Nephron (organoid): ENCODE data around the gene CCDC40.

ENCODE experiments used
- H3K27ac Mint-ChIP-seq, 3 experiments: 2 replicates each; pipeline ENCODE4 v1.8.0; 2020; ENCODE audit warnings: mixed read lengths in 3 of 3, mild to moderate bottlenecking in 2 of 3, moderate library complexity in 1 of 3
- H3K27me3 Mint-ChIP-seq: 2 replicates; pipeline ENCODE4 v1.8.0; 2021; ENCODE audit warnings: low read depth, mild to moderate bottlenecking, moderate library complexity, mixed read lengths
- H3K36me3 Mint-ChIP-seq: 2 replicates; pipeline ENCODE4 v1.8.0; 2020; ENCODE audit warnings: low read depth, mixed read lengths
- H3K4me1 Mint-ChIP-seq: 2 replicates; pipeline ENCODE4 v1.8.0; 2020; ENCODE audit warnings: mixed read lengths
- H3K4me3 Mint-ChIP-seq, 3 experiments: 2 replicates each; pipeline ENCODE4 v1.8.0; 2020; ENCODE audit warnings: mild to moderate bottlenecking in 3 of 3, mixed read lengths in 3 of 3, moderate library complexity in 2 of 3
- H3K9me3 Mint-ChIP-seq: 2 replicates; pipeline ENCODE4 v1.8.0; 2020; ENCODE audit warnings: mixed read lengths
- TF ChIP-seq, protein P1 (sequence below), 3 experiments: fragments of 200-600 bp; sonication (generic); IDR thresholded peaks; one replicate each; pipeline ENCODE4 v1.5.0; 2021; ENCODE audit warnings: antibody characterized with exemption in 3 of 3; ENCODE audit not compliant: unreplicated experiment in 3 of 3

CCDC40 gene

DNA sequence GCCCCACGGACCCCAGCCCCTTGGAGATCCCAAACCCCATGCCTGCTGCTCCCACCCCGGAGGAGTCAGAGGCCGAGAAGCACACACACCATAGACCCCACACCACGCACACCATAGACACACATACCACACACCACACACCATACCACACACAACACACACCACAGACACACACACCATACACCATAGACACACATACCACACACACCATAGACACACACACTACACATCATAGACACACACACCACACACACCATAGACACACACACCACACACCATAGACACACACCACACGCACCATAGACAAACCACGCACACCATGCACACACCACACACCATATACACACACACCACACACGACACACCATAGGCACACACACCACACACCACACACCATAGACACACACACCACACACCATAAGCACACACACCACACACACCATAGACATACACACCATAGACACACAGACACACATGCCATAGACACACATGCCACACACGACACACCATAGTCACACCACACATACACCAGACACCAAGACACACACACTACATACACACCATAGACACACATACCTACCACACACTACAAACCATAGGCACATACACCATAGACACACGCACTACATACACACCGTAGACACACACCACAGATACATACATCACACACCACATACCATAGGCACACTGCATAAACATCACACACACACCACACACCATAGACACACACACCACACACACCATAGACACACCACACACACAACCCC, 12.1 kb upstream of the CCDC40 start:
- Mint-ChIP-seq H3K27me3 (no peaks in the 10 kb centered on the region), H3K4me1 (peaks cover 44% of the 10 kb centered on the region), H3K36me3 (peaks cover 4% of the 10 kb centered on the region), H3K4me3 (no peak overlapping the region), H3K27ac (no peak overlapping the region), H3K9me3 (no peaks in the 10 kb centered on the region)
- TF ChIP-seq, protein P1, sequence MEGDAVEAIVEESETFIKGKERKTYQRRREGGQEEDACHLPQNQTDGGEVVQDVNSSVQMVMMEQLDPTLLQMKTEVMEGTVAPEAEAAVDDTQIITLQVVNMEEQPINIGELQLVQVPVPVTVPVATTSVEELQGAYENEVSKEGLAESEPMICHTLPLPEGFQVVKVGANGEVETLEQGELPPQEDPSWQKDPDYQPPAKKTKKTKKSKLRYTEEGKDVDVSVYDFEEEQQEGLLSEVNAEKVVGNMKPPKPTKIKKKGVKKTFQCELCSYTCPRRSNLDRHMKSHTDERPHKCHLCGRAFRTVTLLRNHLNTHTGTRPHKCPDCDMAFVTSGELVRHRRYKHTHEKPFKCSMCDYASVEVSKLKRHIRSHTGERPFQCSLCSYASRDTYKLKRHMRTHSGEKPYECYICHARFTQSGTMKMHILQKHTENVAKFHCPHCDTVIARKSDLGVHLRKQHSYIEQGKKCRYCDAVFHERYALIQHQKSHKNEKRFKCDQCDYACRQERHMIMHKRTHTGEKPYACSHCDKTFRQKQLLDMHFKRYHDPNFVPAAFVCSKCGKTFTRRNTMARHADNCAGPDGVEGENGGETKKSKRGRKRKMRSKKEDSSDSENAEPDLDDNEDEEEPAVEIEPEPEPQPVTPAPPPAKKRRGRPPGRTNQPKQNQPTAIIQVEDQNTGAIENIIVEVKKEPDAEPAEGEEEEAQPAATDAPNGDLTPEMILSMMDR (IDR thresholded peaks at IDR 0.05; ENCODE audit: unreplicated experiment in 3 of 3) = no peak

- Mint-ChIP-seq H3K4me3 (no peak overlapping the region), H3K4me1 (peaks cover 48% of the 10 kb centered on the region), H3K27ac (no peak overlapping the region), H3K36me3 (peaks cover 9% of the 10 kb centered on the region), H3K27me3 (no peaks in the 10 kb centered on the region), H3K9me3 (no peaks in the 10 kb centered on the region)
- TF ChIP-seq, protein P1 (IDR thresholded peaks at IDR 0.05; ENCODE audit: unreplicated experiment in 3 of 3) = no peak
Measured at GRCh38 chr17:80025140-80025539, 11.3 kb upstream of the CCDC40 start.

DNA sequence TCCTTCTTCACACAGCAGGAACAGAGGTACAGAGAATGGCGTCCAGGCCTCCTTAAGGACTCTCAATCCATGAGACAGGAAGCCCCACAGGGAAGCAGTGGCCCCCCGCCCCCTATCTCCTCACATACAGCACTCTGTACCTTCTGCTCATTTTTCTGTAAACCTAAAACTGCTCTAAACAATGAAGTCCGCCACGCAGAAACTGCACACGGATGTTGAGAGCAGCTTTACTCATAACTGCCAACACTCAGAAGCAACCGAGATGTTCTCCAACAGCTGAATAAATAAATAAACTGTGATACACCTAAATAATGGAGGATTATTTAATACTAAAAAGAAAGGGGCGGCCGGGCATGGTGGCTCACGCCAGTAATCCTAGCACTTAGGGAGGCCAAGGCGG, 10.6 kb upstream of the CCDC40 start:
- TF ChIP-seq, protein P1 (IDR thresholded peaks at IDR 0.05; ENCODE audit: unreplicated experiment in 3 of 3) = no peak
- peaks cover 9% of the 10 kb centered on the region for H3K36me3 Mint-ChIP-seq
- H3K27me3 Mint-ChIP-seq = no peaks in the 10 kb centered on the region
- H3K4me3 Mint-ChIP-seq = peak overlapping the region in 1 of 3 experiments; percentile 45
- H3K4me1 Mint-ChIP-seq = peaks cover 51% of the 10 kb centered on the region
- peak overlapping the region; percentile 58 to 75 (median 64) for H3K27ac Mint-ChIP-seq
- no peaks in the 10 kb centered on the region for H3K9me3 Mint-ChIP-seq

GRCh38 chr17:80026359-80027042, 9.9 kb upstream of the CCDC40 start:
- Mint-ChIP-seq H3K27me3 (no peaks in the 10 kb centered on the region), H3K9me3 (no peaks in the 10 kb centered on the region)

GRCh38 chr17:80027043-80027435, 9.4 kb upstream of the CCDC40 start:
- H3K9me3 Mint-ChIP-seq = no peaks in the 10 kb centered on the region
- peak overlapping the region; percentile 20 to 58 (median 25) for H3K27ac Mint-ChIP-seq
- TF ChIP-seq, protein P1 (IDR thresholded peaks at IDR 0.05; ENCODE audit: unreplicated experiment in 3 of 3) = no peak
- peaks cover 5% of the 10 kb centered on the region for H3K36me3 Mint-ChIP-seq
- no peak overlapping the region for H3K4me3 Mint-ChIP-seq
- H3K4me1 Mint-ChIP-seq = peaks cover 58% of the 10 kb centered on the region
- H3K27me3 Mint-ChIP-seq = no peaks in the 10 kb centered on the region

More at GRCh38 chr17:80026359-80027042, 9.9 kb upstream of the CCDC40 start:
- TF ChIP-seq, protein P1 (IDR thresholded peaks at IDR 0.05; ENCODE audit: unreplicated experiment in 3 of 3) = no peak
- Mint-ChIP-seq H3K4me1 (peaks cover 57% of the 10 kb centered on the region), H3K27ac (peak overlapping the region; percentile 20 to 58 (median 34)), H3K4me3 (no peak overlapping the region), H3K36me3 (peaks cover 8% of the 10 kb centered on the region)
